MM.1S (cell line): ENCODE data around the gene SAV1.

Source experiments
- CTCF ChIP-seq: fragments of 300-600 bp; sonication (generic); IDR thresholded peaks from 2 replicates; pipeline ENCODE4 v1.5.1; 2016; ENCODE audit warnings: antibody characterized with exemption, low read length, mixed read lengths
- EZH2phosphoT487 ChIP-seq: fragments of 300-600 bp; sonication (generic); IDR thresholded peaks from 2 replicates; pipeline ENCODE4 v1.6.1; 2018; ENCODE audit warnings: antibody characterized with exemption, low read length

GRCh38 chr14:50669441-50669986, 1.4 kb upstream of the SAV1 start:
- TF ChIP-seq CTCF: no peak
- TF ChIP-seq EZH2phosphoT487: no peak
